Loucy (cell line): ENCODE results near the gene GINS1.

Experiments used
- H2AFZ ChIP-seq: fragments of 200-600 bp; sonication (generic); 2 replicates; pipeline ENCODE4 v1.6.0; 2016; ENCODE audit warnings: antibody characterized with exemption, mild to moderate bottlenecking, low read length, moderate library complexity
- H3F3A ChIP-seq: fragments of 200-600 bp; 2 replicates; pipeline ENCODE4 v1.6.0; 2016; ENCODE audit warnings: antibody characterized with exemption, low read depth, mild to moderate bottlenecking
- H3K27me3 ChIP-seq: fragments of 200-600 bp; sonication (generic); 2 replicates; pipeline ENCODE4 v1.6.1; 2014; ENCODE audit warnings: low read length, mild to moderate bottlenecking; ENCODE audit not compliant: insufficient read depth, poor library complexity, severe bottlenecking
- H3K36me3 ChIP-seq: fragments of 200-600 bp; sonication (generic); 2 replicates; pipeline ENCODE4 v1.6.1; 2016; ENCODE audit warnings: low read length; ENCODE audit not compliant: insufficient read depth
- H3K4me1 ChIP-seq: fragments of 200-600 bp; sonication (generic); 2 replicates; pipeline ENCODE4 v1.5.1; 2014; ENCODE audit warnings: low read length, mild to moderate bottlenecking; ENCODE audit not compliant: insufficient read depth, poor library complexity, severe bottlenecking
- H3K4me2 ChIP-seq: fragments of 200-600 bp; sonication (generic); 2 replicates; pipeline ENCODE4 v1.6.0; 2014; ENCODE audit warnings: antibody characterized with exemption, low read length, low read depth, mild to moderate bottlenecking; ENCODE audit not compliant: poor library complexity, severe bottlenecking
- H3K4me3 ChIP-seq: fragments of 200-600 bp; sonication (generic); 2 replicates; pipeline ENCODE4 v1.5.1; 2014; ENCODE audit warnings: low read length, mild to moderate bottlenecking, mixed read lengths; ENCODE audit not compliant: poor library complexity, severe bottlenecking
- H3K79me2 ChIP-seq: fragments of 200-600 bp; sonication (generic); 2 replicates; pipeline ENCODE4 v1.6.1; 2014; ENCODE audit warnings: low read length; ENCODE audit not compliant: insufficient read depth
- H3K9ac ChIP-seq: fragments of 200-600 bp; sonication (generic); 2 replicates; pipeline ENCODE4 v1.6.0; 2014; ENCODE audit warnings: mild to moderate bottlenecking, low read depth, low read length, moderate library complexity; ENCODE audit not compliant: poor library complexity, severe bottlenecking
- H3K9me2 ChIP-seq: fragments of 200-600 bp; sonication (generic); replicated peaks from 2 replicates; pipeline ENCODE4 v1.6.1; 2016; ENCODE audit warnings: low read depth, low read length, mixed read lengths
- H3K9me3 ChIP-seq: fragments of 200-600 bp; sonication (generic); 2 replicates; pipeline ENCODE4 v1.6.1; 2014; ENCODE audit warnings: mild to moderate bottlenecking, antibody characterized with exemption, low read length, low read depth; ENCODE audit not compliant: insufficient read depth
- H4K20me1 ChIP-seq: fragments of 200-600 bp; sonication (generic); 2 replicates; pipeline ENCODE4 v1.6.0; 2014; ENCODE audit warnings: antibody characterized with exemption, low read length, mild to moderate bottlenecking; ENCODE audit not compliant: insufficient read depth, poor library complexity, severe bottlenecking
- EZH2phosphoT487 ChIP-seq: fragments of 200-600 bp; IDR thresholded peaks from 2 replicates; pipeline ENCODE4 v1.6.1; 2018; ENCODE audit warnings: antibody characterized with exemption, mild to moderate bottlenecking, moderate library complexity, borderline replicate concordance
- TF ChIP-seq, protein P1 (sequence below): fragments of 200-600 bp; sonication (generic); conservative IDR thresholded peaks from 2 replicates; pipeline ENCODE4 v1.5.1; 2014; ENCODE audit warnings: mild to moderate bottlenecking, antibody characterized with exemption, low read length

Gene GINS1

DNA sequence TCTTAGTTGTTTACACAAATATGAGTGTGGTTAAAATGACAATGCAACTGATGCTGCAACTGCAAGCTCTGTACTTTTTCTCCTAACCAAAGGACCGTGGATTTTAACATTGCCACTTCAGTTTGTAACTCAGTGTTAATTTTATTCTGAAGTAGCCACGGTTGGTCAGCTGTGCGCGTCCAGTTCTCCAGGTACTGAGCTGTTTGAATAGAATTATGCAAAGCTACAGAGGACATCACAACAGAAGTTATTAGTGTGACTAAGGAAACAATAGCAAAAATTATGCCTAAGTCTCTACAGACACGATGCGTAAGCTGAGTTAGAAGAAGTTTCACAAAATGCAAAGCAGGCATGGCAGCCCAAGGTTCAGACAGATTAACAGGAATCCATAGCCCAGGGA lies 12.5 kb upstream of the GINS1 start:
- H3K9me3 ChIP-seq, result no peaks in the 10 kb centered on the region
- H3K4me3 ChIP-seq, result no peak overlapping the region
- H3K27me3 ChIP-seq, result no peaks in the 10 kb centered on the region
- peaks cover 5% of the 10 kb centered on the region for H3K4me1 ChIP-seq
- H2AFZ ChIP-seq, result no peak overlapping the region
- H3K36me3 ChIP-seq, result no peaks in the 10 kb centered on the region
- no peaks in the 10 kb centered on the region for H3F3A ChIP-seq
- no peak for TF ChIP-seq EZH2phosphoT487
- TF ChIP-seq, protein P1, sequence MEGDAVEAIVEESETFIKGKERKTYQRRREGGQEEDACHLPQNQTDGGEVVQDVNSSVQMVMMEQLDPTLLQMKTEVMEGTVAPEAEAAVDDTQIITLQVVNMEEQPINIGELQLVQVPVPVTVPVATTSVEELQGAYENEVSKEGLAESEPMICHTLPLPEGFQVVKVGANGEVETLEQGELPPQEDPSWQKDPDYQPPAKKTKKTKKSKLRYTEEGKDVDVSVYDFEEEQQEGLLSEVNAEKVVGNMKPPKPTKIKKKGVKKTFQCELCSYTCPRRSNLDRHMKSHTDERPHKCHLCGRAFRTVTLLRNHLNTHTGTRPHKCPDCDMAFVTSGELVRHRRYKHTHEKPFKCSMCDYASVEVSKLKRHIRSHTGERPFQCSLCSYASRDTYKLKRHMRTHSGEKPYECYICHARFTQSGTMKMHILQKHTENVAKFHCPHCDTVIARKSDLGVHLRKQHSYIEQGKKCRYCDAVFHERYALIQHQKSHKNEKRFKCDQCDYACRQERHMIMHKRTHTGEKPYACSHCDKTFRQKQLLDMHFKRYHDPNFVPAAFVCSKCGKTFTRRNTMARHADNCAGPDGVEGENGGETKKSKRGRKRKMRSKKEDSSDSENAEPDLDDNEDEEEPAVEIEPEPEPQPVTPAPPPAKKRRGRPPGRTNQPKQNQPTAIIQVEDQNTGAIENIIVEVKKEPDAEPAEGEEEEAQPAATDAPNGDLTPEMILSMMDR, result no peak
- peaks cover 3% of the 10 kb centered on the region for H3K79me2 ChIP-seq
- no peak overlapping the region for H3K9ac ChIP-seq
- H3K4me2 ChIP-seq, result no peak overlapping the region
- H3K9me2 ChIP-seq, result no peaks in the 10 kb centered on the region
- H4K20me1 ChIP-seq, result no peaks in the 10 kb centered on the region

DNA sequence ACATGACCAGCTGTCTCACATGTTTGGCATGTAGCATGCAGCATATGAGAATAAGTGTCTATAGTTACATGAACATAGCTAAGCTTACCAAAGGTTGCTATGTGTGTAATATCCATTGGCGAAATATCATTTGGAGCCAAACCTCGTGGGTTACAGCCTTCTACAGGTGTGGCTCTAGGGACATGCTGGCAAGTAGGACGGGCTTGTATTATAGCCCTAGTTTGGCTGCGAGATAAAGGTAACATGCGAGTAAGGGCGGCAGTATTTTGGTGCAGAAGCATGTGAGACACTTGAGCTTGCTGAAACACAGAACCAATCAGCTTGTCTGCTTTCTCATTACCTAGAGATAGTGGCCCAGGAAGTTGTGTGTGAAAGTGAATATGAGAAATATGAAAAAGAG lies 10.4 kb upstream of the GINS1 start:
- Histone ChIP-seq H3K4me2 (no peak overlapping the region), H3K36me3 (no peaks in the 10 kb centered on the region), H3F3A (no peaks in the 10 kb centered on the region), H2AFZ (no peak overlapping the region), H4K20me1 (no peaks in the 10 kb centered on the region), H3K27me3 (no peaks in the 10 kb centered on the region), H3K4me3 (no peak overlapping the region), H3K9ac (no peak overlapping the region), H3K9me2 (no peaks in the 10 kb centered on the region), H3K4me1 (no peaks in the 10 kb centered on the region), H3K79me2 (no peaks in the 10 kb centered on the region), H3K9me3 (no peaks in the 10 kb centered on the region)
- TF ChIP-seq, protein P1, result no peak
- no peak for TF ChIP-seq EZH2phosphoT487

- Histone ChIP-seq H3K9ac (no peak overlapping the region), H3K9me2 (no peaks in the 10 kb centered on the region), H3K4me2 (no peak overlapping the region)
Measured at GRCh38 chr20:25397821-25398220, 9.7 kb upstream of the GINS1 start.

More at GRCh38 chr20:25397821-25398220, 9.7 kb upstream of the GINS1 start:
- H3F3A ChIP-seq, result no peaks in the 10 kb centered on the region
- H3K36me3 ChIP-seq, result no peaks in the 10 kb centered on the region
- no peak overlapping the region for H3K4me3 ChIP-seq
- H3K27me3 ChIP-seq, result no peaks in the 10 kb centered on the region
- TF ChIP-seq EZH2phosphoT487, result no peak
- TF ChIP-seq, protein P1, result no peak
- H4K20me1 ChIP-seq, result no peaks in the 10 kb centered on the region
- no peak overlapping the region for H2AFZ ChIP-seq
- no peaks in the 10 kb centered on the region for H3K79me2 ChIP-seq
- no peaks in the 10 kb centered on the region for H3K4me1 ChIP-seq
- peaks cover 6% of the 10 kb centered on the region; the same call in 1 of the 2 replicates for H3K9me3 ChIP-seq
